Mucosa of rectum (tissue), 2 donors: ENCODE data around the gene GPR42.
A peak's percentile ranks its signal among the peaks of the same experiment; 100 is the strongest.
"Not testable (repeated sequence)": the region's sequence is repeated elsewhere in the genome, so short reads cannot be mapped to it uniquely, and the experiment has no call there.

Experiments
- H3K27ac ChIP-seq, 2 donors: one replicate each; pipeline ENCODE4 v1.7.0; 2013; ENCODE audit warnings: inconsistent platforms in 2 of 2, low read depth in 2 of 2, low read length in 2 of 2
- H3K27me3 ChIP-seq, 2 donors: one replicate each; pipeline ENCODE4 v1.7.0; 2013; ENCODE audit warnings: low read length in 2 of 2; ENCODE audit not compliant: control insufficient read depth in 2 of 2, insufficient read depth in 2 of 2
- H3K36me3 ChIP-seq, 2 donors: one replicate each; pipeline ENCODE4 v1.7.0; 2013; ENCODE audit warnings: low read length in 2 of 2; ENCODE audit not compliant: control insufficient read depth in 2 of 2, insufficient read depth in 2 of 2
- H3K4me1 ChIP-seq, 2 donors: one replicate each; pipeline ENCODE4 v1.7.0; 2013; ENCODE audit warnings: low read length in 2 of 2, mild to moderate bottlenecking in 1 of 2; ENCODE audit not compliant: control insufficient read depth in 2 of 2, insufficient read depth in 2 of 2
- H3K4me3 ChIP-seq, 2 donors: one replicate each; pipeline ENCODE4 v1.7.0; 2013; ENCODE audit warnings: low read length in 2 of 2
- H3K9ac ChIP-seq, 2 donors: one replicate each; pipeline ENCODE4 v1.7.0; 2013; ENCODE audit warnings: low read length in 2 of 2, low read depth in 1 of 2, mild to moderate bottlenecking in 1 of 2
- H3K9me3 ChIP-seq, 2 donors: one replicate each; pipeline ENCODE4 v1.7.0; 2013; ENCODE audit warnings: low read length in 2 of 2; ENCODE audit not compliant: control insufficient read depth in 2 of 2
- donor health status: healthy.
- donor health status: Normal muscosa, but diverticular disease.

Gene GPR42

DNA sequence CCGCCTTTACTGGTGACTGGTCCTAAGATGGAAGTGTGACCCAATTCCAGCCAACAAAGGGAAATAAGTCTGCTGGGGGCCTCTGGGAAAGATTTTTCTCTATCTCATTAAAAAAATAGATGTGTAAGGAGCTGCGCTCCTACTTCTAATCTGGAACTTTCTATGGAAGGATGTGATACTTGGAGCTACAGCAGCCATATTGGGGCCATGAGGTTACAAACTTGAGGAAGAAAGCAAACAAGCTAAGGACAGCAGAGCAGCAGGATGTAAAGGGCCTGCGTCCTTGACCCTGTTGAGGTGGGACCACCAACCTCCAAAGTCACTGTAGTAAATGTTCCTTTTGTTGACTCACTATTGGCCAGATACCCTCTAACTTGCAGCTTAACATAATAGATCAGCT is 7.5 kb downstream of the GPR42 start:
- Histone ChIP-seq H3K9me3 (no peaks in the 10 kb centered on the region), H3K4me1 (no peaks in the 10 kb centered on the region), H3K4me3 (no peak overlapping the region), H3K9ac (no peak overlapping the region), H3K27ac (no peak overlapping the region), H3K27me3 (no peaks in the 10 kb centered on the region), H3K36me3 (no peaks in the 10 kb centered on the region)

DNA sequence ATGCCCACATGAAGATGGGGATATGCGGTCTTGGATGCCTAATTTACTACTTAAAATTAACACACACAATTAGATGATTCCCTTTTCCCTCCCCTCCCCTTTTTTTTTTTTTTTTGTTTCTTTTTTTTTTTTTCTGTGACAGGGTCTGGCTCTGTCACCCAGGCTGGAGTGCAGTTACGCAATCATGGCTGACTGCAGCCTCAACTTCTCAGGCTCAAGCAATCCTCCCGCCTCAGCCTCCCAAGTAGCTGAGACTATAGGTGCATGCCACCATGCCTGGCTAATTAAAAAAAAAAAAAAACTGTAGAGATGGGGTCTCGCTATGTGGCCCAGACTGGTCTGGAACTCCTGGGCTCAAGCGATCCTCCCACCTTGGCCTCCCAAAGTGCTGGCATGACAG is 8.7 kb downstream of the GPR42 start:
- not testable (repeated sequence) for H3K27me3 ChIP-seq, H3K4me1 ChIP-seq, H3K36me3 ChIP-seq, H3K27ac ChIP-seq, H3K4me3 ChIP-seq, H3K9ac ChIP-seq, H3K9me3 ChIP-seq

GRCh38 chr19:35379992-35380391 is 9.1 kb downstream of the GPR42 start:
- H3K4me3 ChIP-seq, result no peak overlapping the region
- H3K27me3 ChIP-seq, result no peaks in the 10 kb centered on the region
- H3K36me3 ChIP-seq, result no peaks in the 10 kb centered on the region
- H3K9ac ChIP-seq, result no peak overlapping the region
- H3K4me1 ChIP-seq, result no peaks in the 10 kb centered on the region
- no peaks in the 10 kb centered on the region for H3K9me3 ChIP-seq
- peak overlapping the region in 1 of 2 donors; percentile 11 for H3K27ac ChIP-seq

DNA sequence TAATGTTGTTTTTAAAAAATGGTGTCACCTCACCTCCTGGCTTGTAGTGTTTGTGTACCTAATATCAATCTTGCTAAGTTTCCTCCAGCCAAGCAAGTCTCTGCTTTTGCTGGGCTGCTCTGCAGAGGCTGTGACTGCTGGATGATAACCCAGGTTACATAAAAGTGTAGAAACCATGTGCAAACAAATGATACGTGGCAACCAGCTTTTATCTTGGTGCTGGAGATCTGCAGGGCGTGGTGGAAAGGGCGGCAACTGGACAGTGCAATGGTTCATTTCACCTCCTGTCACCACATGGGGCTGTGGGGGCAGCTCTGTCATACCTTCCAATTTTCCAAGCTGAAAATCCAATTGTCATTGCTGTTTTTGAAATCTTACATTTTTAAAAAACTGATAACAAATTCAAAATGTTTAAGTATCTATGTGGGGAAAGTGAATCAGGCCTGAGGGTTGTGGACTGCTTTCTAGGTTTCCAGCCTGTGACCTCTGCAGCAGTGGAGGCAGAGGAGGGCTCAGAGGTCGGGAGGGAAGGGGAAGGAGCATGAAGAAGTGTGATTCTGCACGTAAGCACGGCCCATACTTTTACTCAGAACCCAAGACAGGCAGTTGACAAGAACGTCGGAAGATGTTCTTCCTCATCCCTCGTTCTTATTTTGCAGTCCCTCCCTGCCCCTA is 9.7 kb downstream of the GPR42 start:
- Histone ChIP-seq H3K27ac (peak overlapping the region in 1 of 2 donors; percentile 11), H3K27me3 (no peaks in the 10 kb centered on the region), H3K4me1 (no peaks in the 10 kb centered on the region), H3K9me3 (peaks cover 0 to 2% of the 10 kb centered on the region in 2 donors), H3K9ac (no peak overlapping the region), H3K4me3 (no peak overlapping the region), H3K36me3 (no peaks in the 10 kb centered on the region)

GRCh38 chr19:35381318-35381717 is 10.4 kb downstream of the GPR42 start:
- Histone ChIP-seq H3K4me3 (no peak overlapping the region), H3K27me3 (no peaks in the 10 kb centered on the region), H3K9ac (no peak overlapping the region), H3K36me3 (no peaks in the 10 kb centered on the region), H3K27ac (no peak overlapping the region), H3K4me1 (no peaks in the 10 kb centered on the region), H3K9me3 (peaks cover 0 to 2% of the 10 kb centered on the region in 2 donors)

GRCh38 chr19:35381926-35382325 is 11.1 kb downstream of the GPR42 start:
- no peak overlapping the region for H3K9ac ChIP-seq
- H3K36me3 ChIP-seq, result no peaks in the 10 kb centered on the region
- H3K27ac ChIP-seq, result no peak overlapping the region
- no peaks in the 10 kb centered on the region for H3K4me1 ChIP-seq
- H3K4me3 ChIP-seq, result no peak overlapping the region
- H3K27me3 ChIP-seq, result no peaks in the 10 kb centered on the region
- H3K9me3 ChIP-seq, result peaks cover 0 to 2% of the 10 kb centered on the region in 2 donors

DNA sequence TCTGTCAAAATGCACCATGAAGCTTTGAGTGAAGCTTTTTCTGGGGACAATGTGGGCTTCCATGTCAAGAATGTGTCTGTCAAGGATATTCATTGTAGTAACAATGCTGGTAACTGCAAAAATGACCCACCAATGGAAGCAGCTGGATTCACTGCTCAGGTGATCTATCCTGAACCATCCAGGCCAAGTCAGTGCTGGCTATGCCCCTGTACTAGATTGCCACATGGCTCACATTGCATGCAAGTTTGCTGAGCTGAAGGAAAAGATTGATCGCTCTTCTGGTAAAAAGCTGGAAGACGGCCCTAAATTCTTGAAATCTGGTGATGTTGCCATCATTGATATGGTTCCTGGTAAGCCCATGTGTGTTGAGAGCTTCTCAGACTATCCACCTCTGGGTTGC is 12.7 kb downstream of the GPR42 start:
- no peaks in the 10 kb centered on the region for H3K36me3 ChIP-seq
- H3K27ac ChIP-seq, result no peak overlapping the region
- no peak overlapping the region for H3K9ac ChIP-seq
- H3K9me3 ChIP-seq, result peaks cover 0 to 2% of the 10 kb centered on the region in 2 donors
- no peak overlapping the region for H3K4me3 ChIP-seq
- no peaks in the 10 kb centered on the region for H3K27me3 ChIP-seq
- no peaks in the 10 kb centered on the region for H3K4me1 ChIP-seq

DNA sequence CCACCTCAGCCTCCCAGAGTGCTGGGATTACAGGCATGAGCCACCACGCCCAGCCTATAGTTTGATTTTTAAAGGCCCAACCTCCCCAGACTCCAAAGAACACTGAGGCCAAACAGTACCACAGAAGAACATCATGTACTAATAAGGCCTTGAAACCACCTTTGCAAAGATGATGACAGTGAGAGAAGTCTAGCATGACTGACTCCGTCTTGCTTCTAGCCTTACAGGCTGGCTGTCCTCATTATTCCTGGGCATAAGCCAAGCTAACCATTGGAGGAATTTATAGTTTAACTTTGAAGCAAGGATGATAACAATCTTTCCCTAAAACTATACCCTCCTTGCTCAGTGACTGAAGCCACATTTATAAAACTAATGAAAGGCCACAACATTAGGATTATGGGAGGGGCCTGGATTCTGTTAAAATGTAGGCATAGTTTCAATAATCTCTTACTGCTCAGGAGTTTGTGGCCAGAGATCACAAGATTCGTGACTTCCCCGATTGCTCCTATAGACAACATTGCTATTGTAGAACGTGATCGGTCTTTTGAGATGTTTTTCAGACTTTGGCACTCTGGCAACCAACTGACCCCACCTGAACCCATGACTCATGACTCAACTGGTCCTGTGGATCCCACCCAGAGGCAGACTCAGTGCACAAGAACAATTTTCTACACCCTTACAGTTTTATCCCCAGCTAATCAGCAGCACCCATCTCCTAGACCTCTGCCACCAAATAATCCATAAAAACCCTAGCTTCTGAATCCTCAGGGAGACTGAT is 17.6 kb downstream of the GPR42 start:
- no peak overlapping the region for H3K4me3 ChIP-seq
- H3K27ac ChIP-seq, result no peak overlapping the region
- H3K36me3 ChIP-seq, result no peaks in the 10 kb centered on the region
- H3K9me3 ChIP-seq, result peaks cover 0 to 2% of the 10 kb centered on the region in 2 donors
- no peaks in the 10 kb centered on the region for H3K27me3 ChIP-seq
- no peak overlapping the region for H3K9ac ChIP-seq
- no peaks in the 10 kb centered on the region for H3K4me1 ChIP-seq

DNA sequence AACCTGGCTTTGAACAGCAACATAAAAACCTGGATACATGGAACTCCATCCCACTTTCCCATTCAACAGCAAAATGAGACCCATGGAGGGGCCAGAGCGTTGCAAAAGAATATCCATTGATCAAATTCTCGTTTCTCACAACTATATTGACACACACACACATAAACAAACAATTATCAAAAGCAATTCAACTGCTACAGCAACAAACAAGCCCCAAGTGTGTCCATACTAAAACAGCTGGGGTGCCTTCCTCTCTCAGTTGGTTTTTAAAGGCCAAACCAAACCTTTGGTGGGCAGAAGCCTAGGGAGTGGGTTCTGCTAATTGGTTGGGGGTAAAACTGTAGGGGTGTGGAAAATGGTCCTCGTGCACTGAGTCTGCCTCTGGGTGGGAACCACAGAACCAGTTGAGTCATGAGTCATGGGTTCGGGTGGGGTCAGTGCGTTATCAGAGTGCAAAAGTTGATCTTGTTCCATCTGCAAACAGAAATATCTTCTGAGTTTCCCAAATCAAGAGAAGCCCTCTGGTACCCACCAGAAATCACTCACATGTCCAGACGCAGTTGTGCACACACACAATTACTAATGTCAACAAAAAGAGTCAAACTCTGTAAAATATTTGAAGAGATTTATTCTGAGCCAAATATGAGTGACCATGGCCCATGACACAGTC is 18.5 kb downstream of the GPR42 start:
- no peak overlapping the region for H3K9ac ChIP-seq
- H3K27me3 ChIP-seq, result no peaks in the 10 kb centered on the region
- no peak overlapping the region for H3K27ac ChIP-seq
- peaks cover 0 to 2% of the 10 kb centered on the region in 2 donors for H3K9me3 ChIP-seq
- no peaks in the 10 kb centered on the region for H3K4me1 ChIP-seq
- no peaks in the 10 kb centered on the region for H3K36me3 ChIP-seq
- no peak overlapping the region for H3K4me3 ChIP-seq
